CD1c-positive myeloid dendritic cell (primary cell): ENCODE measurements around the gene KRT4.
"Not testable (repeated sequence)": the region's sequence is repeated elsewhere in the genome, so short reads cannot be mapped to it uniquely, and the experiment has no call there.

Experiments
- DNase-seq: peaks from one replicate; pipeline ENCODE4 v3.0.0-alpha.2; 2016; ENCODE audit errors: extremely low spot score

Gene KRT4

GRCh38 chr12:52813885-52814709 is at the start of gene KRT4:
Gene KRT4, minus strand, starts transcription at chr12:52814116. Its CDS starts 58 bp downstream, at chr12:52814058.
- no peak for DNase-seq

GRCh38 chr12:52862023-52862422 is 48.1 kb upstream of the KRT4 start:
- no peak for DNase-seq

- no peak for DNase-seq
Observed at GRCh38 chr12:52861511-52861910, 47.6 kb upstream of the KRT4 start.

GRCh38 chr12:52860102-52860823 is 46.3 kb upstream of the KRT4 start:
- DNase-seq: peak; percentile 54

GRCh38 chr12:52857500-52857899 is 43.6 kb upstream of the KRT4 start:
- no peak for DNase-seq

- no peak for DNase-seq
Observed at GRCh38 chr12:52856787-52857186, 42.9 kb upstream of the KRT4 start.

- not testable (repeated sequence) for DNase-seq
Observed at GRCh38 chr12:52856077-52856476, 42.2 kb upstream of the KRT4 start.

GRCh38 chr12:52851787-52852186 is 37.9 kb upstream of the KRT4 start:
- no peak for DNase-seq

GRCh38 chr12:52850681-52851080 is 36.8 kb upstream of the KRT4 start:
- no peak for DNase-seq

GRCh38 chr12:52849511-52849910 is 35.6 kb upstream of the KRT4 start:
- no peak for DNase-seq

GRCh38 chr12:52848661-52849255 is 34.8 kb upstream of the KRT4 start, which contains the start of gene KRT78:
Gene KRT78, minus strand, starts transcription at chr12:52848994. Its CDS starts 64 bp downstream, at chr12:52848930.
- DNase-seq: no peak

GRCh38 chr12:52847335-52848102 is 33.6 kb upstream of the KRT4 start:
- DNase-seq: peak; percentile 59

GRCh38 chr12:52846356-52846970 is 32.5 kb upstream of the KRT4 start:
- no peak for DNase-seq

GRCh38 chr12:52845946-52846345 is 32.0 kb upstream of the KRT4 start:
- peak; percentile 29 for DNase-seq

- DNase-seq: no peak
Observed at GRCh38 chr12:52844386-52844785, 30.5 kb upstream of the KRT4 start.

- DNase-seq: no peak
Observed at GRCh38 chr12:52839436-52840105, 25.7 kb upstream of the KRT4 start.

- peak; percentile 68 for DNase-seq
Observed at GRCh38 chr12:52838609-52839435, 24.9 kb upstream of the KRT4 start.

GRCh38 chr12:52837781-52838608 is 24.1 kb upstream of the KRT4 start:
- DNase-seq: no peak

GRCh38 chr12:52837413-52837741 is 23.5 kb upstream of the KRT4 start:
- peak; percentile 63 for DNase-seq
